Spleen (tissue), 11 donors: Measurements from ENCODE around the gene KCNJ5. TPM values are rescaled to one million over a fixed set of nuclear protein-coding genes. Genes with fewer than 3 reads are reported as not detected.
A peak's percentile ranks its signal among the peaks of the same experiment; 100 is the strongest.

ENCODE experiments used
- DNase-seq: peaks from one replicate; pipeline ENCODE4 v3.0.0-alpha.2; 2020
- H3K27ac ChIP-seq, 8 donors: fragments of 200-600 bp; sonication (generic) in 7 of 8; 1 replicate in 4 of 8; 2 replicates in 4 of 8; pipeline versions ENCODE4 v1.5.0 to v1.8.0; 2016 to 2021; ENCODE audit warnings: inconsistent platforms in 4 of 8, mild to moderate bottlenecking in 4 of 8, moderate library complexity in 1 of 8
- H3K27me3 ChIP-seq, 7 donors: fragments of 200-600 bp; sonication (generic) in 6 of 7; replicated peaks in 1 of 7; 1 replicate in 4 of 7; 2 replicates in 3 of 7; pipeline versions ENCODE4 v1.5.0 to v1.8.0; 2016 to 2021; ENCODE audit warnings: inconsistent platforms in 3 of 7, mild to moderate bottlenecking in 1 of 7
- H3K36me3 ChIP-seq, 6 donors: fragments of 200-600 bp; sonication (generic) in 5 of 6; 1 replicate in 4 of 6; 2 replicates in 2 of 6; pipeline versions ENCODE4 v1.5.0 to v1.8.0; 2016 to 2021; ENCODE audit warnings: inconsistent platforms in 2 of 6
- H3K4me1 ChIP-seq, 6 donors: fragments of 200-600 bp; sonication (generic) in 5 of 6; 1 replicate in 3 of 6; 2 replicates in 3 of 6; pipeline versions ENCODE4 v1.5.0 to v1.8.0; 2016 to 2021; ENCODE audit warnings: inconsistent platforms in 3 of 6
- H3K4me3 ChIP-seq, 8 donors: fragments of 200-600 bp; sonication (generic) in 7 of 8; 1 replicate in 4 of 8; 2 replicates in 4 of 8; pipeline versions ENCODE4 v1.5.0 to v1.8.0; 2016 to 2021; ENCODE audit warnings: inconsistent platforms in 4 of 8, mild to moderate bottlenecking in 4 of 8, moderate library complexity in 2 of 8
- H3K9me3 ChIP-seq, 8 donors: fragments of 200-600 bp; sonication (generic) in 7 of 8; 1 replicate in 4 of 8; 2 replicates in 4 of 8; pipeline versions ENCODE4 v1.5.0 to v1.8.0; 2016 to 2021; ENCODE audit warnings: inconsistent platforms in 4 of 8
- POLR2A ChIP-seq, 3 donors: fragments of 450-650 bp; IDR thresholded peaks; one replicate each; pipeline ENCODE4 v1.5.1; 2017; ENCODE audit warnings: antibody characterized with exemption in 3 of 3, mild to moderate bottlenecking in 1 of 3
- POLR2AphosphoS5 ChIP-seq, 3 donors: sonication (generic); formaldehyde crosslinking; IDR thresholded peaks; one replicate each; pipeline ENCODE4 v1.5.1; 2017; ENCODE audit warnings: antibody characterized with exemption in 3 of 3
- whole genome bisulfite sequencing, 5 donors: extraction: QIAGEN DNeasy Blood & Tissue Kit in 3 of 5; methylation state at CpG; one replicate each; pipeline versions ENCODE4 v1.1.5 to v1.1.7; 2013 to 2018; 5-methylcytosine and 5-hydroxymethylcytosine counted together
- intact Hi-C: fragments of 100-400 bp; cut with DNase I; formaldehyde crosslinking; loops from one replicate; pipeline ENCODE4 v1.15.0; 2023; ENCODE audit warnings: low total_unique reads
- polyA plus RNA-seq, 3 donors: library from polyadenylated mRNA; stranded (reverse); fragments of 200-250 nt; gene quantifications; one replicate each; pipeline ENCODE4 v1.2.1, GENCODE V29; 2013
- total RNA-seq, 7 donors: library from RNA; depleted of rRNA in 3 of 7; stranded (reverse); fragments of >200 nt in 3 of 7; fragmentation: NEBNext Ultra II Directional in 4 of 7; extraction: Animal tissue kit (Norgen Biotek cat#: 25700) in 4 of 7; gene quantifications; one replicate each; pipeline versions ENCODE4 v1.1.0 to v1.2.1, GENCODE V29; 2016 to 2021
- TF ChIP-seq, protein P1 (sequence below), 11 experiments: fragments of 200-600 bp in 7 of 11; fragments of 450-650 bp in 4 of 11; sonication (generic) in 4 of 11; IDR thresholded peaks in 8 of 11; conservative IDR thresholded peaks in 3 of 11; 1 replicate in 7 of 11; 2 replicates in 4 of 11; pipeline versions ENCODE4 v1.4.0 to v1.8.0; 2016 to 2021; ENCODE audit warnings: antibody characterized with exemption in 11 of 11, inconsistent platforms in 4 of 11, mild to moderate bottlenecking in 1 of 11
- donor health status: healthy with polysubstance abuse.
- donor health status: DM: no; HTN: no; CAD: no; lungs with moderate emphysema.
- donor health status: DM: no; HTN: no; CAD: no.
- donor health status: Bipolar disorder and iron deficiency.
- donor health status: healthy.
- donor health status: DM: no; HTN: no; CAD: no.
- donor health status: DM: yes; HTN: yes; CAD: no.

Gene KCNJ5
- total and polyA plus RNA-seq, 10 donors, result 0.42 to 45.4 (median 12.0) TPM

DNA sequence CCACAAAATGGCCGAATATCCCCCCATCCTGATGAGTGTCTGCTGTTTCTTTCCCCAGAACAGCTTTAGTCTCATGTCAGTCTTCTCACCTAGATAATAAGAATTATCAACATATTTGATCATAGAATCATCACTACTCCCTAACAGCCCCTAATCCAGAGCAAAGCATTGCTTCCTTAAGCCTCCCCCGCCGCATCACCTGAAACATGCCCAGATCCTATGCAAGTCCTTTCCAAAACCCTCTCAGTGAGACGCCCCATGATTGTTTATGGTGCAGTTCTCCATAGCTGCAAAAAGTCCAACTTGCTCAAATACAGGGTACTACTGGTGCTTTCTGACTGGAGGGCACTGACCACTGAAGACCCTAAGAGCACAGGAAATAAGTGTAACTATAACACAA is 44.2 kb upstream of the KCNJ5 start:
- no peak for TF ChIP-seq POLR2A (IDR thresholded peaks at IDR 0.05)
- TF ChIP-seq POLR2AphosphoS5 (IDR thresholded peaks at IDR 0.05), result no peak
- TF ChIP-seq, protein P1, sequence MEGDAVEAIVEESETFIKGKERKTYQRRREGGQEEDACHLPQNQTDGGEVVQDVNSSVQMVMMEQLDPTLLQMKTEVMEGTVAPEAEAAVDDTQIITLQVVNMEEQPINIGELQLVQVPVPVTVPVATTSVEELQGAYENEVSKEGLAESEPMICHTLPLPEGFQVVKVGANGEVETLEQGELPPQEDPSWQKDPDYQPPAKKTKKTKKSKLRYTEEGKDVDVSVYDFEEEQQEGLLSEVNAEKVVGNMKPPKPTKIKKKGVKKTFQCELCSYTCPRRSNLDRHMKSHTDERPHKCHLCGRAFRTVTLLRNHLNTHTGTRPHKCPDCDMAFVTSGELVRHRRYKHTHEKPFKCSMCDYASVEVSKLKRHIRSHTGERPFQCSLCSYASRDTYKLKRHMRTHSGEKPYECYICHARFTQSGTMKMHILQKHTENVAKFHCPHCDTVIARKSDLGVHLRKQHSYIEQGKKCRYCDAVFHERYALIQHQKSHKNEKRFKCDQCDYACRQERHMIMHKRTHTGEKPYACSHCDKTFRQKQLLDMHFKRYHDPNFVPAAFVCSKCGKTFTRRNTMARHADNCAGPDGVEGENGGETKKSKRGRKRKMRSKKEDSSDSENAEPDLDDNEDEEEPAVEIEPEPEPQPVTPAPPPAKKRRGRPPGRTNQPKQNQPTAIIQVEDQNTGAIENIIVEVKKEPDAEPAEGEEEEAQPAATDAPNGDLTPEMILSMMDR (IDR thresholded peaks at IDR 0.05 in 8 of 11, conservative IDR thresholded peaks at IDR 0.05 in 3 of 11), result no peak
- Histone ChIP-seq H3K9me3 (no peaks in the 10 kb centered on the region), H3K4me3 (no peak overlapping the region), H3K27ac (peak overlapping the region in 1 of 8 donors; percentile 82), H3K27me3 (no peaks in the 10 kb centered on the region), H3K36me3 (no peaks in the 10 kb centered on the region), H3K4me1 (peaks cover 12 to 63% (median 46%) of the 10 kb centered on the region in 6 donors)
- intact Hi-C loops, result no loop called here
- 79 to 98% (median 82%) methylated on average over 4 of the region's 4 CpGs for WGBS, 5 donors
- no peak for DNase-seq

DNA sequence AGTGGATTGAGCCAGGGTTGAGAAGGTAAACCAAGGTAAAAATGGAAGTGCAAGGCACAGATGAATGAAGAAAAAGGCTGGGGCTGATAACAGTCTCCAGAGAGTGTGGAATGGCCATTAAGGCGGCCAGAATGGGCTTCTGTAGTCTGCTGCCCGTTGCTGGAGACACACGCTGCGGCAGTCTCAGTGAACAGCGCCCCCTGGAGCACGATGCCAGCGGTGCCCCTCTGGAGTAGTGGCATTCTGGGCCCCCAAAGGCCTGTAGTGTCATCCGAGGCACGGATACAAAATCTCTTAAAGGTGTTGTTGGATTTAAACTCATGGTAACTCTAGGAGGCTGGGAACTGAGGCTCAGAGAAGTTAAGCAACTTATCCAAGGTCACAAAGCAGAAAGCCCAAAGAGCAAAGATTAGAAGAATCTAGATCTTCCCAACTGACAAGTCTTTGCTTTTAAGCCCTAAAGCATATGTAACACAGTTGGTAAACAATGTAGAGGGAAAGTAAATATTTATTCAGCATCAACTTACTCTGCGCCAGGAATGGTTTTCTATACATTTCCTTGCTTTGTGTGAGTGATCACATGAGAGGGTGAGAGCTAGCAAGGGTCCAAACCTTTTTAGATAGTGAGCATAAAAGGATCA is 42.2 kb upstream of the KCNJ5 start:
- TF ChIP-seq, protein P1 (IDR thresholded peaks at IDR 0.05 in 8 of 11, conservative IDR thresholded peaks at IDR 0.05 in 3 of 11), result peak; percentile 36 to 88 (median 80)
- TF ChIP-seq POLR2A (IDR thresholded peaks at IDR 0.05), result no peak
- TF ChIP-seq POLR2AphosphoS5 (IDR thresholded peaks at IDR 0.05), result peak; percentile 34 to 53 (median 50)
- WGBS, 5 donors, result 29 to 46% (median 35%) methylated on average over 10 of the region's 10 CpGs
- no peak overlapping the region for H3K4me3 ChIP-seq
- DNase-seq, result peak; percentile 93
- no peaks in the 10 kb centered on the region for H3K36me3 ChIP-seq
- H3K4me1 ChIP-seq, result peaks cover 5 to 50% (median 27%) of the 10 kb centered on the region in 6 donors
- peak overlapping the region in 1 of 8 donors; percentile 36 for H3K27ac ChIP-seq
- H3K27me3 ChIP-seq, result no peaks in the 10 kb centered on the region
- H3K9me3 ChIP-seq, result no peaks in the 10 kb centered on the region
- intact Hi-C loops, result no loop called here

DNA sequence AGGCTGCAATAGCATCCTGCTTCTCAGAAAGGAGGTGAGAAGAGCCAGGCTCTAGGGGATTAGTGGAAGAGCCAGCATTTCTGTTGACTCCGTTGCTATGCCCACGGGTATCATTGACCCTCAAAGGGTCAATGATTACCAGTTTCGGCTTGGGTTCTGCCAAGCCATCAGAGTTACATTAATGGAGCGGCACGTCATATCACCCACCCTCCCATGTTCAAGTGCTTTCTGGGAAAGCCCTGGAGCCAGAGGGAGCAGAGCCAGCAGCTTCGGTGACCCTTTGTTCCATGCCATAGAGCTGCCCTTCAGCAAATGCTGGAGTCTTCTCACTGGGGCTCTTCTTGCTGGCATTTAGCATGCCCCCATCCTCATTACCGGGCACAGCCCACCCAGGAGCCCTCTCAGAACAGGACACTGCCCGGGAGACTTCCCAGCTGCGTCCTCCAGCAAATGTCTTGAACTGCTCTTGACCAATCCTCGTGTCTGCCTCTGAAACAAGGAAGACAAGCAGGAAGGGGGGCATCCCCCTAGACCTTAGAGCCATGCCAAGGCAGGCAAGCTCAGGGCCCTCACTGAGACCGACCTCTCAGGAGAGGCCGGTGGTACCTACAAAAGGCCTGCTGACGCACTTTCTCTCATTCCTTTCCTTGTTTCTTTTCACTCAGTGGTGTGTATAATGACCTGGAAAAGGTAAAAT is 38.7 kb upstream of the KCNJ5 start:
- Histone ChIP-seq H3K27ac (peak overlapping the region in 3 of 8 donors; percentile 32 to 44 (median 34)), H3K4me1 (peaks cover 2 to 26% (median 11%) of the 10 kb centered on the region in 6 donors), H3K36me3 (no peaks in the 10 kb centered on the region), H3K27me3 (no peaks in the 10 kb centered on the region), H3K9me3 (no peaks in the 10 kb centered on the region), H3K4me3 (no peak overlapping the region)
- no peak for DNase-seq
- intact Hi-C loops, result no loop called here
- TF ChIP-seq POLR2A (IDR thresholded peaks at IDR 0.05) (no peak), POLR2AphosphoS5 (IDR thresholded peaks at IDR 0.05) (peak in 2 of 3 donors; percentile 55 to 60)
- WGBS, 5 donors, result 75 to 90% (median 83%) methylated on average over 12 to 13 of the region's 13 CpGs

GRCh38 chr11:128853559-128853958 is 37.6 kb upstream of the KCNJ5 start:
- H3K36me3 ChIP-seq, result no peaks in the 10 kb centered on the region
- peaks cover 2 to 22% (median 8%) of the 10 kb centered on the region in 6 donors for H3K4me1 ChIP-seq
- DNase-seq, result no peak
- no peak overlapping the region for H3K4me3 ChIP-seq
- H3K9me3 ChIP-seq, result no peaks in the 10 kb centered on the region
- 48 to 65% (median 61%) methylated on average over 6 of the region's 6 CpGs for WGBS, 5 donors
- TF ChIP-seq, protein P1 (IDR thresholded peaks at IDR 0.05 in 8 of 11, conservative IDR thresholded peaks at IDR 0.05 in 3 of 11), result no peak
- no peak for TF ChIP-seq POLR2A (IDR thresholded peaks at IDR 0.05)
- TF ChIP-seq POLR2AphosphoS5 (IDR thresholded peaks at IDR 0.05), result no peak
- no peak overlapping the region for H3K27ac ChIP-seq
- intact Hi-C loops, result no loop called here
- H3K27me3 ChIP-seq, result no peaks in the 10 kb centered on the region
